ENCODE results near the gene BOD1. TPM values are rescaled to one million over a fixed set of nuclear protein-coding genes. Genes with fewer than 3 reads are reported as not detected.

BOD1 gene
- 66.0 and 74.3 TPM in 2 replicates for total RNA-seq

DNA sequence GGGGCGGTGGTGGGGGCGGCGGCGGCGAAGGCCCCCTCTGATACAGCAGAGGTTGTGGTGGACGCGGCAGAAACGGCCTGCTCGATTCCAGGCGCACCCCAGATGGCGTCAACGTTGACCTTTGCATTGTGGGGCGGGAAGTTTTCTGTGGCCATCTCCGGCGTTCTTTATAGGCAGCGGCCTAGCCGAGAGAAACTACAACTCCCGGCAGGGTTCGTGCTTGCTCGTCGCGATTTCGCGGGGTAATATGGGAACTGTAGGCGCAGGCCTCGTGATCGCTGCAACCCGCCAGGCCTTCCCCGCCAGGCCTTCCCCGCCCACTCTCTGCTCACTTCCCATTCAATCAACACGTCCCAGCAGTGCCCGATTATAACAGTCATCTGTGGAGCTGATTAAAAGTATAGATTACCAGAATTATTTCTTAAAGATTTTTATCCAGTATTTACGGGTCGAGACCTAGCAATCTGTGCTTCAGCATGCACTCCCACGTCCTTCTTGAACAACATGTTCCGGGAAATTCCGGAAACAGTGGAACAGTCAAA is at the start of gene BOD1:
Gene BOD1 (minus strand): TSS at position 74 of the 542 bp plus-strand sequence. CDS start 214 bp downstream, outside the sequence.
- H3K4me3 ChIP-seq (ENCODE audit: low read depth, low read length): peak within 1 kb of the TSS; percentile 87
- DNase-seq (ENCODE audit: low read depth): peak; percentile 99
- no peak for TF ChIP-seq CTCF (IDR thresholded peaks at IDR 0.05; ENCODE audit: insufficient read depth, low read depth, low read length)

- no peak for DNase-seq (ENCODE audit: low read depth)
Measured at GRCh38 chr5:173665326-173665725, 48.9 kb upstream of the BOD1 start.

DNA sequence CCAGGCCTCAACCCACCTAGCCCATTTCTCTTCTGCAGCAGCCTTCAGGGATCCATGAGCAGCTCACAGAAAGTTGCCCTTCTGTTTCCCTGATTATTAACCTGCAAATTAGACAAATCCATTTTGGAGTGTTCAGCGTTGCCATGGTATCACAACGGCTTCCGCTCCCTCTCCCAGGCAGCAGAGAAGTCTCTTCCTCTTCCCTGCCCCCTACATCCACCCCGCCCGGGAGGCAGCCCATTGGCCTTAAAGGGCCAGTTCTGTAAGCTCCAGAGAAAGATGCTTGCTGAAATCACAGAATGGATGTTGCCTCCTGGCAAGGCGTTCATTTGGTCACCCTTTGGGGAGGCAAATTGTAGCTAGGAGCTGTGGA is 47.7 kb upstream of the BOD1 start:
- no peak overlapping the region for H3K4me3 ChIP-seq (ENCODE audit: low read depth, low read length)
- TF ChIP-seq CTCF (IDR thresholded peaks at IDR 0.05; ENCODE audit: insufficient read depth, low read depth, low read length): no peak
- no peak for DNase-seq (ENCODE audit: low read depth)

More at GRCh38 chr5:173665326-173665725, 48.9 kb upstream of the BOD1 start:
- no peak for TF ChIP-seq CTCF (IDR thresholded peaks at IDR 0.05; ENCODE audit: insufficient read depth, low read depth, low read length)
- H3K4me3 ChIP-seq (ENCODE audit: low read depth, low read length): no peak overlapping the region

GRCh38 chr5:173663352-173664153 is 47.1 kb upstream of the BOD1 start:
- no peak overlapping the region for H3K4me3 ChIP-seq (ENCODE audit: low read depth, low read length)
- no peak for TF ChIP-seq CTCF (IDR thresholded peaks at IDR 0.05; ENCODE audit: insufficient read depth, low read depth, low read length)
- DNase-seq (ENCODE audit: low read depth): no peak

DNA sequence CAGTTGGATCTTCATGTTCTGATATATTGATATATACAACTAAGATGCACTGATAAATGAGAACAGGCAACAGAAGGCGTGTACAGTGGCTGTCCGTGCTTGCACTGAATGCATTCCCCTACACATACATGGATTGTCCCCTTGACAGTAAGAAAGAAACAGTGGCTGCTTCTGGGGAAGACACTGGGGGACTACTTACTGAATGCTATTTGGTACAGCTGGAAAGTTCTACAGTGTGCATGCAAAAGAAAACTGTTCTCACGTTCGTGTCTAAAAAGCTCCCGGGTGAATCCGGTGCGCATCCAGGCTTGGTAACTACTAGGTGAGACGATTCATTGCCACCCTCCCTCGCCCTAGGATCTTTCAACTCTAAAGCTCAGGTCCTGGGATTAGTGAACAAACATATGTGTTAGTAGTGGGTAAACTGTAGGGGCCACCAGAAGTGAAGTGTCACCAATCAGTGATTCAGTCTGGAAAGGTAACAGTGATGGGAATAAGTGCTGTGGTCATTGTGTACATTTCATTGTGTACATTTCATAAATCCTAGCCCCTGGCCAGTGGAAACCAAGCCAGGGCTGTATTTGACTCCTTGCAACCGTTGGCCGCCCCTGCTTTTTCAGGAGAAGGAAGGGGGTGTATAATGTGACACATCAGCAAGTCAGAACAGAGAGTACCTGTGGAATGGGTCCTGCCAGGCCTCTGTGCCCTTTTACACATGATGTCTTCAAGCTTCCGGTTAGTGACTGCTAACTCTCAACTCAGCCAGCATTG is 46.3 kb upstream of the BOD1 start:
- TF ChIP-seq CTCF (IDR thresholded peaks at IDR 0.05; ENCODE audit: insufficient read depth, low read depth, low read length): no peak
- H3K4me3 ChIP-seq (ENCODE audit: low read depth, low read length): no peak overlapping the region
- no peak for DNase-seq (ENCODE audit: low read depth)

DNA sequence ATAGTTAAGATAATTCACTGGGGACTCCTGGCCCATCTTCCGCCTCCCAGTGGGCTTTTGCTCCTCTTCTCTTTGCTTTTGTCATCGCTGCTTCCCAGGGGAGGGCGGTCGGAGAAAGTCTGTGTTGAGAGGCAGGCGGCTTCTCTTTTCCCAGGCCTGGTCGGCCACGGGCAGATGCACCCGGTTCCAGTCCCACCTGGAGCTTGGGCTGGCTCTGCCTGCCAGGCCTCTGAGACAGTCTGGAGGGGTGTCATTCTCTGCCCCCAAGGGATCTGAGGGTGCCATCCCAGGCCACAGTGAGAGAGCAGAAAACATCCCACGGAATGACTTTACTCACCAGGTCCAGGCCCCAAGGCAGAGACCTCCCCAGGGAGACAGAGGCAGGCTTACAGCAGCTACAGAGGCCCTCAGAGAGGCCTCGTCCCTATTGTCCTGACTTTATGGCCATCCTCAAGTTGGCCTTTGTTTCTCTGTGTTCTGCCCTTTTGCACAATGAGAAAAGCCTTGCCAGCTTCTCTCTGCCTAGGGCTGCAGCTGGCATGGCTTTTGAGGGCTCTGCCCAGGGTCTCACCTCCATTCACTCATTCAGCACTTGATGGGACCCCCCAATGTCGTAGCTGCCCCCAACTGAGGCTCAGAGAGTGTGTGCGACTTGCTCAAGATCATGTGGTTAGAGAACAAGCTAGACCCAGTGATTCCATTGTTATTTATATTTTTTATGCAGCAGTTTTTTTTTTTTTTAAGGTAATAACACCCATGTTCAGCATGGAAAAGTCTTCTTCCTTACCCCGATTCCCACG is 44.2 kb upstream of the BOD1 start:
- TF ChIP-seq CTCF (IDR thresholded peaks at IDR 0.05; ENCODE audit: insufficient read depth, low read depth, low read length): no peak
- no peak for DNase-seq (ENCODE audit: low read depth)
- no peak overlapping the region for H3K4me3 ChIP-seq (ENCODE audit: low read depth, low read length)

All from fibroblast of villous mesenchyme (primary cell).